ENCODE results near the gene FAM50A. TPM values are rescaled to one million over a fixed set of nuclear protein-coding genes. Genes with fewer than 3 reads are reported as not detected.

FAM50A gene
- total and polyA plus RNA-seq, 4 donors: 10.9 to 25.1 (median 14.0) TPM

GRCh38 chrX:154439841-154440240 is 4.1 kb upstream of the FAM50A start:
- TF ChIP-seq RAD21 (IDR thresholded peaks at IDR 0.05) (no peak), CTCF (IDR thresholded peaks at IDR 0.05; ENCODE audit: low read depth, low read length, missing input control) (no peak), FOXA2 (IDR thresholded peaks at IDR 0.05) (no peak), ZBTB33 (IDR thresholded peaks at IDR 0.05) (no peak), NR2F2 (IDR thresholded peaks at IDR 0.05) (peak; percentile 55), RXRA (IDR thresholded peaks at IDR 0.05) (peak; percentile 88 to 92), GABPA (IDR thresholded peaks at IDR 0.05 in 1 of 2, conservative IDR thresholded peaks at IDR 0.05 in 1 of 2) (peak; percentile 67 to 84), TAF1 (conservative IDR thresholded peaks at IDR 0.05) (no peak), FOXA1 (IDR thresholded peaks at IDR 0.05) (no peak), REST (IDR thresholded peaks at IDR 0.05) (no peak), JUND (IDR thresholded peaks at IDR 0.05) (no peak), YY1 (IDR thresholded peaks at IDR 0.05) (no peak), EGR1 (IDR thresholded peaks at IDR 0.05; ENCODE audit: low read depth in 2 of 2) (no peak), ATF3 (IDR thresholded peaks at IDR 0.05) (no peak), HNF4A (conservative IDR thresholded peaks at IDR 0.05) (no peak), SP1 (IDR thresholded peaks at IDR 0.05) (peak; percentile 52)
- Histone ChIP-seq H3K27ac (ENCODE audit: low read depth in 1 of 2, low read length in 2 of 2) (peak overlapping the region in 1 of 2 donors; percentile 67), H3K36me3 (ENCODE audit: control insufficient read depth in 4 of 4, insufficient read depth in 3 of 4, low read depth in 1 of 4, low read length in 3 of 4) (peaks cover 0 to 10% (median 2%) of the 10 kb centered on the region in 4 donors), H3K4me3 (ENCODE audit: low read depth in 1 of 3, low read length in 3 of 3) (no peak overlapping the region), H3K9ac (ENCODE audit: low read depth in 1 of 2, low read length in 2 of 2) (no peak overlapping the region), H3K4me1 (ENCODE audit: control insufficient read depth in 4 of 4, insufficient read depth in 4 of 4, low read length in 3 of 4) (peaks cover 10 to 27% (median 17%) of the 10 kb centered on the region in 4 donors), H3K9me3 (ENCODE audit: control insufficient read depth in 4 of 4, low read length in 3 of 4) (no peaks in the 10 kb centered on the region), H3K27me3 (ENCODE audit: control insufficient read depth in 4 of 4, insufficient read depth in 4 of 4, low read length in 3 of 4) (no peaks in the 10 kb centered on the region)
- WGBS: 42% methylated on average over 18 of the region's 18 CpGs
- DNase-seq (ENCODE audit: low spot score): no peak

All from liver (tissue), 9 donors.